Pancreas (tissue), 10 donors: ENCODE measurements around the gene SLC26A11. TPM values are rescaled to one million over a fixed set of nuclear protein-coding genes. Genes with fewer than 3 reads are reported as not detected.
"Not testable (repeated sequence)": the region's sequence is repeated elsewhere in the genome, so short reads cannot be mapped to it uniquely, and the experiment has no call there.

ENCODE experiments used
- ATAC-seq, 4 donors: fragments of 200-7000 bp; cut with Tn5 transposase; one replicate each; pipeline versions ENCODE4 v1.8.0 to v1.9.1; 2020; ENCODE audit warnings: mild to moderate bottlenecking in 4 of 4, moderate library complexity in 4 of 4
- DNase-seq, 6 donors: peaks; one replicate each; pipeline ENCODE4 v3.0.0-alpha.2; 2020
- FAIRE-seq: peaks from 2 replicates; lab custom pipeline; 2012; peaks lifted over from hg19 to GRCh38; lab: Jason Lieb, UNC
- H3K27ac ChIP-seq, 4 donors: fragments of 200-600 bp; sonication (generic); 1 replicate in 3 of 4; 2 replicates in 1 of 4; pipeline versions ENCODE4 v1.5.0 to v1.8.0; 2020
- H3K27me3 ChIP-seq, 4 donors: fragments of 200-600 bp; one replicate each; pipeline ENCODE4 v1.8.0; 2021
- H3K36me3 ChIP-seq, 3 donors: fragments of 200-600 bp; sonication (generic) in 1 of 3; one replicate each; pipeline versions ENCODE4 v1.5.0 to v1.8.0; 2020 to 2021
- H3K4me1 ChIP-seq, 3 donors: fragments of 200-600 bp; one replicate each; pipeline ENCODE4 v1.8.0; 2021
- H3K4me3 ChIP-seq, 4 donors: fragments of 200-600 bp; sonication (generic) in 2 of 4; one replicate each; pipeline versions ENCODE4 v1.5.0 to v1.8.0; 2020 to 2021
- H3K9me3 ChIP-seq, 4 donors: fragments of 200-600 bp; one replicate each; pipeline ENCODE4 v1.8.0; 2021
- WGBS, 2 donors: extraction: QIAGEN DNeasy Blood & Tissue Kit; methylation state at CpG; one replicate each; pipeline ENCODE4 v1.1.7; 2013; 5-methylcytosine and 5-hydroxymethylcytosine counted together
- intact Hi-C, 3 donors: fragments of 100-400 bp; cut with DNase I; formaldehyde crosslinking; loops; one replicate each; pipeline versions ENCODE4 v1.11.1 to v1.14.2; 2022
- polyA plus RNA-seq, 2 donors: library from polyadenylated mRNA; stranded (reverse); fragments of 200-250 nt; gene quantifications; one replicate each; pipeline ENCODE4 v1.2.3, GENCODE V29; 2013
- total RNA-seq, 6 donors: library from RNA; stranded (reverse); fragmentation: NEBNext Ultra II Directional in 4 of 6; extraction: Animal tissue kit (Norgen Biotek cat#: 25700) in 4 of 6; gene quantifications; one replicate each; pipeline versions ENCODE4 v1.2.1 to v1.2.4, GENCODE V29; 2021 to 2023
- TF ChIP-seq, protein P1 (sequence below), 4 donors: fragments of 200-600 bp; sonication (generic) in 3 of 4; IDR thresholded peaks; one replicate each; pipeline versions ENCODE4 v1.5.0 to v1.8.0; 2021; ENCODE audit warnings: antibody characterized with exemption in 4 of 4
- donor health status: healthy with polysubstance abuse.
- donor health status: DM: no; HTN: no; CAD: no; lungs with moderate emphysema.
- donor health status: DM: no; HTN: no; CAD: no.
- donor health status: control.
- donor health status: control.
- donor health status: Bipolar disorder and iron deficiency.
- donor health status: DM: yes; HTN: yes; CAD: no.
- donor health status: DM: no; HTN: no; CAD: no.
- donor health status: DM: no; HTN: no; CAD: no.
- donor health status: DM: yes; HTN: yes; CAD: no.

Gene SLC26A11
- total and polyA plus RNA-seq, 8 donors, result 5.1 to 23.6 (median 8.8) TPM

GRCh38 chr17:80256034-80256350 lies 35.8 kb downstream of the SLC26A11 start:
- intact Hi-C loops, result loop anchor here in 1 of 3 donors (10.0 kb wide), 1 partner anchor 61 kb away; no protein-coding TSS in a partner anchor
- WGBS, 2 donors, result 93 to 95% methylated on average over 5 of the region's 5 CpGs
- Histone ChIP-seq H3K36me3 (no peaks in the 10 kb centered on the region), H3K27me3 (no peaks in the 10 kb centered on the region), H3K9me3 (no peaks in the 10 kb centered on the region), H3K4me3 (no peak overlapping the region), H3K4me1 (peaks cover 0 to 19% (median 0%) of the 10 kb centered on the region in 3 donors), H3K27ac (no peak overlapping the region)
- DNase-seq (no peak), ATAC-seq (no peak), FAIRE-seq (no peak)
- TF ChIP-seq, protein P1, sequence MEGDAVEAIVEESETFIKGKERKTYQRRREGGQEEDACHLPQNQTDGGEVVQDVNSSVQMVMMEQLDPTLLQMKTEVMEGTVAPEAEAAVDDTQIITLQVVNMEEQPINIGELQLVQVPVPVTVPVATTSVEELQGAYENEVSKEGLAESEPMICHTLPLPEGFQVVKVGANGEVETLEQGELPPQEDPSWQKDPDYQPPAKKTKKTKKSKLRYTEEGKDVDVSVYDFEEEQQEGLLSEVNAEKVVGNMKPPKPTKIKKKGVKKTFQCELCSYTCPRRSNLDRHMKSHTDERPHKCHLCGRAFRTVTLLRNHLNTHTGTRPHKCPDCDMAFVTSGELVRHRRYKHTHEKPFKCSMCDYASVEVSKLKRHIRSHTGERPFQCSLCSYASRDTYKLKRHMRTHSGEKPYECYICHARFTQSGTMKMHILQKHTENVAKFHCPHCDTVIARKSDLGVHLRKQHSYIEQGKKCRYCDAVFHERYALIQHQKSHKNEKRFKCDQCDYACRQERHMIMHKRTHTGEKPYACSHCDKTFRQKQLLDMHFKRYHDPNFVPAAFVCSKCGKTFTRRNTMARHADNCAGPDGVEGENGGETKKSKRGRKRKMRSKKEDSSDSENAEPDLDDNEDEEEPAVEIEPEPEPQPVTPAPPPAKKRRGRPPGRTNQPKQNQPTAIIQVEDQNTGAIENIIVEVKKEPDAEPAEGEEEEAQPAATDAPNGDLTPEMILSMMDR (IDR thresholded peaks at IDR 0.05), result no peak

- DNase-seq (no peak), ATAC-seq (no peak), FAIRE-seq (no peak)
- Histone ChIP-seq H3K4me1 (peaks cover 0 to 32% (median 8%) of the 10 kb centered on the region in 3 donors), H3K9me3 (no peaks in the 10 kb centered on the region), H3K27ac (no peak overlapping the region), H3K4me3 (no peak overlapping the region), H3K27me3 (no peaks in the 10 kb centered on the region), H3K36me3 (no peaks in the 10 kb centered on the region)
- TF ChIP-seq, protein P1 (IDR thresholded peaks at IDR 0.05), result no peak
- WGBS, 2 donors, result 82 to 89% methylated on average over 14 of the region's 14 CpGs
- intact Hi-C loops, result loop anchor here in 1 of 3 donors (10.0 kb wide), 1 partner anchor 63 kb away; no protein-coding TSS in a partner anchor
These were observed 37.5 kb downstream of the SLC26A11 start for GRCh38 chr17:80257716-80258213.

- H3K27me3 ChIP-seq, H3K9me3 ChIP-seq, H3K4me3 ChIP-seq, H3K27ac ChIP-seq, H3K36me3 ChIP-seq, DNase-seq, ATAC-seq, FAIRE-seq: not testable (repeated sequence)
- peaks cover 0 to 36% (median 12%) of the 10 kb centered on the region in 3 donors for H3K4me1 ChIP-seq
- intact Hi-C loops, result loop anchor here in 1 of 3 donors (10.0 kb wide), 1 partner anchor 63 kb away; no protein-coding TSS in a partner anchor
- WGBS, 2 donors, result 92 to 93% methylated on average over 2 of the region's 2 CpGs
These were observed 38.1 kb downstream of the SLC26A11 start for GRCh38 chr17:80258296-80258695.

GRCh38 chr17:80259457-80260068 lies 39.3 kb downstream of the SLC26A11 start:
- H3K4me1 ChIP-seq, result peaks cover 0 to 31% (median 12%) of the 10 kb centered on the region in 3 donors
- ATAC-seq, result no peak
- TF ChIP-seq, protein P1 (IDR thresholded peaks at IDR 0.05), result no peak

DNA sequence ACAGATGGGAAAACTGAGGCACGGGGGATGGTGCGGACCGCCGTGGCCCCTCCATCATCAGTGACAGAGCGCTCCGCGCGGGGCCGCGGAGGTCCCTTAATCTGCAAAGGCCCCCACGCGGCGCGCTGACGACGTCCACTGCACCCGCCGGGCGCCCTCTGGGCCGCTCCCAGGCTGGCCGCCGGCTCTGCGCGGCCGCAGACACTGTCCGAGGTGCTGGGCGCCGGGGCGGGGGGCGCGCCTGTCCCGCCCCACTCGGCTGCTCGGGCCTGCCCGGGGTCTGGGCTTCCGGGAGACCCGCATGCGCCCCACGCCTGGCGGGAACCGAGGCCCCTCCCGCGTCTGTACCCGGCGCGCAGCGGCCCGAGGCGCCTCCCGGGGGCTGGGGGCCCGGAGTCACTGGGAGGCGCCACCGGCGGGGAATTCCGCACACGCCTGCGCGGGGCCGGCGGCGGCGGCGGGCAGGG lies 39.9 kb downstream of the SLC26A11 start:
- Histone ChIP-seq H3K4me3 (peak overlapping the region; percentile 33 to 62 (median 51)), H3K27me3 (no peaks in the 10 kb centered on the region), H3K9me3 (no peaks in the 10 kb centered on the region), H3K27ac (peak overlapping the region; percentile 83 to 95 (median 89)), H3K36me3 (no peaks in the 10 kb centered on the region), H3K4me1 (peaks cover 0 to 28% (median 12%) of the 10 kb centered on the region in 3 donors)
- TF ChIP-seq, protein P1 (IDR thresholded peaks at IDR 0.05), result no peak
- FAIRE-seq (no peak), DNase-seq (peak; percentile 71 to 90 (median 80)), ATAC-seq (peak; percentile 65 to 77 (median 73))
- intact Hi-C loops, result no loop called here
- WGBS, 2 donors, result 0 to 1% methylated on average over 32 to 63 of the region's 63 CpGs

More at GRCh38 chr17:80259457-80260068, 39.3 kb downstream of the SLC26A11 start:
- peak in 1 of 6 donors; percentile 29 for DNase-seq
- 38 to 40% methylated on average over 18 of the region's 18 CpGs for WGBS, 2 donors
- Histone ChIP-seq H3K36me3 (no peaks in the 10 kb centered on the region), H3K27me3 (no peaks in the 10 kb centered on the region), H3K9me3 (no peaks in the 10 kb centered on the region), H3K27ac (peak overlapping the region; percentile 83 to 95 (median 89)), H3K4me3 (peak overlapping the region; percentile 33 to 62 (median 51))
- intact Hi-C loops, result loop anchor here in 1 of 3 donors (10.0 kb wide), 1 partner anchor 65 kb away; no protein-coding TSS in a partner anchor
- no peak for FAIRE-seq
